Karpas-422 (cell line): ENCODE measurements around the gene PGAM2. TPM values are rescaled to one million over a fixed set of nuclear protein-coding genes. Genes with fewer than 3 reads are reported as not detected.

Experiments
- DNase-seq: peaks from one replicate; pipeline ENCODE4 v3.0.0-alpha.2; 2015
- H2AFZ ChIP-seq: fragments of 200-600 bp; sonication (generic); 2 replicates; pipeline ENCODE4 v1.6.1; 2014; ENCODE audit warnings: antibody characterized with exemption, low read length, mixed read lengths
- H3K27ac ChIP-seq: fragments of 200-600 bp; sonication (generic); 2 replicates; pipeline ENCODE4 v1.5.1; 2014; ENCODE audit warnings: mild to moderate bottlenecking, low read length, moderate library complexity
- H3K27me3 ChIP-seq: fragments of 200-600 bp; sonication (generic); 2 replicates; pipeline ENCODE4 v1.6.1; 2014; ENCODE audit warnings: low read length, mixed read lengths
- H3K36me3 ChIP-seq: fragments of 200-600 bp; sonication (generic); 2 replicates; pipeline ENCODE4 v1.6.1; 2014; ENCODE audit warnings: low read length, mixed read lengths; ENCODE audit not compliant: insufficient read depth
- H3K4me1 ChIP-seq: fragments of 200-600 bp; sonication (generic); 2 replicates; pipeline ENCODE4 v1.6.1; 2014; ENCODE audit warnings: mild to moderate bottlenecking, low read length, mixed read lengths
- H3K4me2 ChIP-seq: fragments of 200-600 bp; sonication (generic); 2 replicates; pipeline ENCODE4 v1.6.1; 2014; ENCODE audit warnings: low read length, low read depth, mild to moderate bottlenecking; ENCODE audit not compliant: poor library complexity, severe bottlenecking
- H3K4me3 ChIP-seq: fragments of 200-600 bp; sonication (generic); 2 replicates; pipeline ENCODE4 v1.5.1; 2014; ENCODE audit warnings: mild to moderate bottlenecking, antibody characterized with exemption, low read length, mixed read lengths
- H3K79me2 ChIP-seq: fragments of 200-600 bp; sonication (generic); 2 replicates; pipeline ENCODE4 v1.6.1; 2014; ENCODE audit warnings: mild to moderate bottlenecking, low read length, mixed read lengths
- H3K9ac ChIP-seq: fragments of 200-600 bp; sonication (generic); 2 replicates; pipeline ENCODE4 v1.6.0; 2014; ENCODE audit warnings: low read length
- H3K9me2 ChIP-seq: fragments of 200-600 bp; sonication (generic), shearing (Covaris generic); replicated peaks from 2 replicates; pipeline ENCODE4 v1.6.0; 2014; ENCODE audit warnings: mild to moderate bottlenecking, low read length, moderate library complexity; ENCODE audit not compliant: insufficient read depth
- H3K9me3 ChIP-seq: fragments of 300-700, 200-600 bp; sonication (generic); 2 replicates; pipeline ENCODE4 v1.6.1; 2014; ENCODE audit warnings: low read length, mixed read lengths
- H4K20me1 ChIP-seq: fragments of 200-600 bp; sonication (generic); 2 replicates; pipeline ENCODE4 v1.6.1; 2014; ENCODE audit warnings: mild to moderate bottlenecking, antibody characterized with exemption, low read length, low read depth; ENCODE audit not compliant: insufficient read depth
- total RNA-seq: library from RNA; depleted of rRNA; stranded (reverse); fragments of >200 nt; shearing (Covaris generic); gene quantifications from 2 replicates; pipeline ENCODE4 v1.2.3, GENCODE V29; 2014; ENCODE audit warnings: low replicate concordance

Gene PGAM2
- total RNA-seq, 1 experiment from 2014 or later = not detected

DNA sequence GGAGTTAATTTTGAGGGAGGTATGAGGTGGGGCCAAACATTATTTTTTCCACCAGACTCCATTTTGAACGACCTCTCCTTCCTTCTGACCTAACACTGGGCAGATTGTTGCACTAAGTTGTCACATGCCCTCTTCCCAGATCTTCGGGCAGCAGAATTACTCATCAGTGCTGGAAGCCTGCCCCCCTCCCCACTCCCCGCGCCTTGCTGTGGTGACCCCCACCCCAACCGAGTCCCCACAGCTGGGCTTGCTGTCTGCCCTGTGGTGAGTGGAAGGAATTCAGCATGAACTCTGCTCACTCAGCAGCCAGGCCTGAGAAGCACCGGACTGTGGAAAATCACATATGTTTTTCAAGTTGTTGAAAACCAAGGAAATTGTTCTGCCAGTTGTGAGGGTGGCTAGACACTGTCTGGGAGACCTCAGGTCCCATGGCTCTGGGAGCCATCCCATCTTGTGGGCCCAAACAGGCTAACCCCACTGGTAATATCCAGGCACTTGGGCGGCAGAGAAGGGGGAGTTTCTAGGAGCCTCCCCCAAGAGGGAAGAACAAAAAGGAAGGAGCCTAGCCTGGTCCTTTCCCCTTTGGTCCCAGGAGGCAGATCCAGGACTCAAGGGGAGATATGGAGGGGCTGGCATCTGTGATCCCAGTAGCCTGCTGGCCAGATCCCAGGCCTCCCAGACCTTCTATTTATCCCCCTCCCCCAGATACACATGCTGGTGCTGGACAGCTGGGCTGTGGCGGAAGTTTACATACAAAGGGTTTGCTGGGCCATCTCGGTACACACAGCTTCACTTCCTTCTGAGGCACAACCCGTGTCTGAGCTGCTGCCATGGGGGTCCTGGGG lies 35.3 kb upstream of the PGAM2 start:
- peak overlapping the region; percentile 35 for H3K4me2 ChIP-seq
- H3K4me3 ChIP-seq = no peak overlapping the region
- peak overlapping the region; percentile 79; the same call in 1 of the 2 replicates for H2AFZ ChIP-seq
- no peak for DNase-seq
- no peaks in the 10 kb centered on the region for H3K79me2 ChIP-seq
- H3K9ac ChIP-seq = peak overlapping the region; percentile 15
- H3K4me1 ChIP-seq = peaks cover 51% of the 10 kb centered on the region
- H3K9me2 ChIP-seq = no peaks in the 10 kb centered on the region
- no peaks in the 10 kb centered on the region for H3K27me3 ChIP-seq
- H4K20me1 ChIP-seq = no peaks in the 10 kb centered on the region
- H3K9me3 ChIP-seq = no peaks in the 10 kb centered on the region
- H3K27ac ChIP-seq = peak overlapping the region; percentile 53; the same call in 1 of the 2 replicates
- H3K36me3 ChIP-seq = no peaks in the 10 kb centered on the region

DNA sequence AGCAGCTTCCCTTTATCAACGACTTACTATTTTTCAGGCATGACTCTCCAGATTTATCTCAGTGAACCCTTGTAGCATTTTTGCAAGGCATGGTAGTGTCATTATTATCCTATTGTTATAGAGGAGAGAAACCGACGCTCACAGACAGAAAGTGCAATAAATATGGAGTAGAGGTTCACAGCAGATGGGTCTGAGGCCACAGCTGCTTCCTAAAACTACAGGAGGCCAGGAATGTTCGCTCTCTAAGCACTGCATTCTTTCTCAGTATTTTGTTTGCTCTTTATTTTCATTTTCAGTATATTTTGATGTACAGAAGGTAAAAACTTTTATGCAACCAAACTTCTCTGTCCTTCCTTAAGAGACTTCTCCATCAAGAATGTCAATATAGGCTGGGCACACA lies 34.3 kb upstream of the PGAM2 start:
- Histone ChIP-seq H3K4me2 (no peak overlapping the region), H3K79me2 (no peaks in the 10 kb centered on the region)

DNA sequence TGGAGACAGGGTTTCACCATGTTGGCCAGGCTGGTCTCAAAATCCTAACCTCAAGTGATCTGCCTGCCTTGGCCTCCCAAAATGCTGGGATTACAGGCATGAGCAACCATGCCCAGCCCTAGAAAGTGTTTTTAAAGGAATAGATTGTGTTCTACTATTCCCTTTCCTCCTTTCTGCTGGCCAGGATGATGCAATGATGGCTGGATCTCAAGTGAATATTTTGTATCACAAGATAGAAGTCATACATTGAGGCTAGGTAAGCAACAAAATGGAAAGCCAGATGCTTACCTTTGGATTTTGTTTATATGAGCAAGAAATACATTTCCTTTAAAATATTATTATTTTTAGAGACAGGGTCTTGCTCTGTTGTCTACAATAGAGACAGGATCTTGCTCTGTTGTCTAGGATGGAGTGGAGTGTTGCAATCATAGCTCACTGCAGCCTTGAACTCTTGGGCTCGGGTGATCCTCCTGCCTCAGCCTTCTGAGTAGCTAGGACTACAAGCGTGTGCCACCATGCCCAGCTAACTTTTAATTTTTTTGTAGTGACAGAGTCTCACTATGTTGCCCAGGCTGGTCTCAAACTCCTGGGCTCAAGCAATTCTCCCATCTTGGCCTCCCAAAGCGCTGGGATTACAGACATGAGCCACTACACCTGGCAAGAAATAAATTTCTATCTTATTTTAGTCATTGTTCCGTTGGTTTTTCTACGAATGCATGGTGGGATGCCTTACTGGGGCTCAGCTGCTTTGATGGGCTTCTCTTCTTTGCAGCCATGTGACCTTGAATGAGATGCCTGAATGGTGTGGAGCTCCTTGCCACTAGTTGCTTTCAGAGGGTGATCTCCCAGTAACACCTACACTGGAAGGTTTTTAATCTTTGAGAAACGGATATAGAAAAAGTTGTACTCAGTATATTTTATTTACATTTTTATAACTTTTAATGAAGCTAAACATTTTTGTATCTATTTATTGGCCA lies 33.0 kb upstream of the PGAM2 start:
- Histone ChIP-seq H2AFZ (no peak overlapping the region), H3K27ac (peak overlapping the region; percentile 95), H3K9me2 (no peaks in the 10 kb centered on the region), H4K20me1 (no peaks in the 10 kb centered on the region), H3K4me1 (peaks cover 63% of the 10 kb centered on the region), H3K4me2 (peak overlapping the region; percentile 50), H3K4me3 (peak overlapping the region; percentile 32; the same call in 1 of the 2 replicates), H3K36me3 (no peaks in the 10 kb centered on the region), H3K9ac (peak overlapping the region; percentile 65), H3K27me3 (no peaks in the 10 kb centered on the region), H3K79me2 (no peaks in the 10 kb centered on the region), H3K9me3 (no peaks in the 10 kb centered on the region)
- no peak for DNase-seq

More for the DNA sequence above, 34.3 kb upstream of the PGAM2 start:
- no peak overlapping the region for H3K4me3 ChIP-seq
- no peak overlapping the region for H2AFZ ChIP-seq
- H3K4me1 ChIP-seq = peaks cover 57% of the 10 kb centered on the region
- no peak for DNase-seq
- no peaks in the 10 kb centered on the region for H3K9me2 ChIP-seq
- H3K9ac ChIP-seq = no peak overlapping the region
- H3K36me3 ChIP-seq = no peaks in the 10 kb centered on the region
- H3K27ac ChIP-seq = peak overlapping the region; percentile 54; the same call in 1 of the 2 replicates
- no peaks in the 10 kb centered on the region for H3K27me3 ChIP-seq
- H3K9me3 ChIP-seq = no peaks in the 10 kb centered on the region
- no peaks in the 10 kb centered on the region for H4K20me1 ChIP-seq

DNA sequence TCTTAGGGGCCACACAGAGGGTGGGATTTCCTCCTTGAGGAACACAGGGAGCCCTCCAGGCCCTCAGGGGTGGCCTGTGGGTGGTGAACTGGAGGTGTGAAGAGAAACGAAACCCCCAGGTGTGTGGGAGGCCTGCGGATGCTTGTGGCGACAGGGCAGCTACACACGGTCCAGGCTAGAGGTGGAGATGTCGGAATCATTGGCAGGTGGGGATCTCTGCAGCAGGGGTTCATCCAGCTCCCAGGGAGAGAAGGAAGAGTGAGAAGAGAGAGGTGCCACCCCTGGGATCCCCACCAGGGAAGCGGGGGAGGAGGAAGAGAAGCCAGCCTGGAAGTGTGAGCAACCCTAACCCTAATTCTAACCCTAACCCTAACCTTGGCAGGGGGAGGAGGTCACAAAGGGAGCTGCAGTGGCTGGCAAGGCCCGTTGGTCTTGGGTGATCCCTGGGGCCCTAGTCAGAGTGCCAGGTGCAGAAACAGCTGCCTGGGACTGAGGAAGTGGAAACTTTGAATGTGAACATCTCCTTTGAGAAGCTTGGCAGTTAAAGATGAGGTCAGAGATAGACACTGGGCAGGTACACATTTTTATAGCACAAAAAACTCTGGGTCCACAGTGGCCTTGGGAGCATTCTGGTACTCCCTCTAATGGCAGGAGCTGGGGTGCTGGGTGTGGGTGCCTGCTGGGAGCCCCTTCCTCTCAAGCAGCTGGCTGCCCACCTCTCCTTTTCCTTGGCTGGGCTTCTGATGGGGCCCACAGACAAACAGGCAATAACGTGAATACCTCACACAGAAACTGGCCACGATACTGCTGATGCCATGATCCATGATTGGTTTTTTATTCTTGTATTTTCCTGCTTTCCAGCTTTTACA lies 31.9 kb upstream of the PGAM2 start:
- peak overlapping the region; percentile 95 for H3K27ac ChIP-seq
- H2AFZ ChIP-seq = no peak overlapping the region
- H3K9me3 ChIP-seq = no peaks in the 10 kb centered on the region
- H3K79me2 ChIP-seq = no peaks in the 10 kb centered on the region
- H3K36me3 ChIP-seq = no peaks in the 10 kb centered on the region
- H3K9me2 ChIP-seq = no peaks in the 10 kb centered on the region
- peak; percentile 94 for DNase-seq
- H3K4me2 ChIP-seq = peak overlapping the region; percentile 50
- H3K4me1 ChIP-seq = peaks cover 63% of the 10 kb centered on the region
- peak overlapping the region; percentile 32; the same call in 1 of the 2 replicates for H3K4me3 ChIP-seq
- peak overlapping the region; percentile 65 for H3K9ac ChIP-seq
- no peaks in the 10 kb centered on the region for H4K20me1 ChIP-seq
- no peaks in the 10 kb centered on the region for H3K27me3 ChIP-seq

DNA sequence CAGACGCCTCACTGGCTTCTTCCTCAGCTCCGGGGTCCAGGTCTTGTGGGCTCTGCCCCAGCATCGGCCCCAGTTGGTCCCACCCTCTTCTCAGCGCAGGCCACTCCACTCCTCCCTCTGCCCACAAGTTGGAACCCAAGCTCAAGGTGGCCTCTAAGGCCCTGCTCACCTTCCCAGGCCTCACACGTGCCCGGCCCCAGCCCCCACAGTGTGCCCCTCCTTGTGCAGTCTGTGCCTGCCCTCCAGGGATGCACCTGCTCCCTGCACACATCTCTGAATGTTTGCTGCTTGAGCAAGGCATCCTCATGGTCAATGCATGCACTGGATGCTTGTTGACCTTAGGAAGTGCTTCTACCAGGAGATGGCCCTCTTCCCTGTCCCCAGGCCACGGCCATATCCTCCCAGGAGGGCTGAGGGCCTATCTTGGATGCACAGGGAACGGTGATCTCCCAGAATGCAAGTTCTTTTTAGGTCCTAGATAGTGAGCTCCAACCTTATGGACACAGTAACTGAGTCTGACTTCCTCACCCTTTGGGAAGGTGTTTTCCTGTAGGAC lies 31.0 kb upstream of the PGAM2 start:
- no peak for DNase-seq
- no peaks in the 10 kb centered on the region for H4K20me1 ChIP-seq
- peak overlapping the region; percentile 95 for H3K27ac ChIP-seq
- H3K9me2 ChIP-seq = no peaks in the 10 kb centered on the region
- H3K79me2 ChIP-seq = no peaks in the 10 kb centered on the region
- H3K27me3 ChIP-seq = no peaks in the 10 kb centered on the region
- no peak overlapping the region for H2AFZ ChIP-seq
- H3K4me3 ChIP-seq = peak overlapping the region; percentile 30; the same call in 1 of the 2 replicates
- peak overlapping the region; percentile 57 for H3K9ac ChIP-seq
- peak overlapping the region; percentile 50 for H3K4me2 ChIP-seq
- no peaks in the 10 kb centered on the region for H3K9me3 ChIP-seq
- no peaks in the 10 kb centered on the region for H3K36me3 ChIP-seq
- H3K4me1 ChIP-seq = peaks cover 57% of the 10 kb centered on the region

DNA sequence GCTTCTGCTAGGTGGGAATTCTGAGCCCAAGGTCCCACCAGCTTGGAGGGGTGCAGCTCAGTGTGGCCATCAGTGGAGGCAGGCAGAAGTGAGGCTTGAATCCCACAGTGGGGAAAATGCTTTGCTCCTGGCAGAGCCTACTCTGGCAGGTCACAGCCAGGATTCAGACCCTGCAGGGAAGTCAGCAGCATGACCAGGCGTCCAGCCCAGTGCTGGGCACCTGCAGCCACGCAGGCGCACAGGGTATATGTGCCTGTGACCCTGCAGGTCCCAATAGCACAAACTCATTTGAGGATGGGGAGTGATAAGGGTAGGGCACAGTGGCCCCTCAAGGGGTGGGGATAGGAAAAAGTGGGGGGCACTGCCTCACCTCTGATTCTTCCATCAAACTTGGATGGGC lies 30.4 kb upstream of the PGAM2 start:
- Histone ChIP-seq H3K9me2 (no peaks in the 10 kb centered on the region), H3K27me3 (no peaks in the 10 kb centered on the region), H3K79me2 (no peaks in the 10 kb centered on the region), H3K27ac (peak overlapping the region; percentile 95), H4K20me1 (no peaks in the 10 kb centered on the region), H3K9me3 (no peaks in the 10 kb centered on the region), H3K4me1 (peaks cover 51% of the 10 kb centered on the region), H2AFZ (no peak overlapping the region), H3K9ac (peak overlapping the region; percentile 57), H3K36me3 (no peaks in the 10 kb centered on the region), H3K4me3 (no peak overlapping the region), H3K4me2 (peak overlapping the region; percentile 40)
- DNase-seq = no peak

DNA sequence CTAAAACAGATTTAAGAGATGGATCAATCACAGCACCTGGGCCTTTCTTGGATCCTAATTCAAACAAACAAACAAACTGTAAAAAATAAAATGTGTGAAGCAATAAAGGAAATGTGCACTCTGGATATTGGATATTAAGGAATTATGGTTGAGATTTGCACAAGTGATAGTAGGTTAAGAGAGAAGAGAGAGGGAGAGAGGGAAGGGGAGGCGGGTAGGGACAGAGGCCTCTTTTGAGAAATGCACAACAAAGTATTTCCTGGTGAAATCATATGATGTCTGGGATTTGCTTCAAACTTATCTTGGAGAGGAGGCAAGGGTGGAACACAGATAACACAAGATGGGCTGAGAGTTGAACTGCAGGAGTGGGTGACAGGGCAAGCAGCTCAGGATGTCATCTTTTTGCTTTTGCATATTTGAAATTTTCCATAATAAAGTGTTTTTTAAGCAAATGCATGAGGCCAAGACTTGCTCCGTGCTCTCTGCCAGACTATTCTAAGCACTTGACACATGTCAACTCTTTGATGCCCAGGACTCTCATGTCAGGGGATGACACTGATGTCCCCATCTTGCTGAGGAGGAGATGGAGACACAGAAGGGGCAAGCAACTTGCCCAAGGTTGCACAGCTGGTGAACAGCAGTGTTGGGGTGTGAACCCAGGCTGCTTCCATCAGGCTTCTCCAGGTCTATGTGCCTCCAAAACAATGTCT lies 29.7 kb upstream of the PGAM2 start:
- peaks cover 45% of the 10 kb centered on the region for H3K4me1 ChIP-seq
- no peak overlapping the region for H2AFZ ChIP-seq
- H3K4me2 ChIP-seq = peak overlapping the region; percentile 40
- H3K27ac ChIP-seq = peak overlapping the region; percentile 95
- H3K27me3 ChIP-seq = no peaks in the 10 kb centered on the region
- H3K9me3 ChIP-seq = no peaks in the 10 kb centered on the region
- H3K9ac ChIP-seq = peak overlapping the region; percentile 57
- no peaks in the 10 kb centered on the region for H4K20me1 ChIP-seq
- H3K36me3 ChIP-seq = no peaks in the 10 kb centered on the region
- no peaks in the 10 kb centered on the region for H3K9me2 ChIP-seq
- no peak overlapping the region for H3K4me3 ChIP-seq
- no peaks in the 10 kb centered on the region for H3K79me2 ChIP-seq
- DNase-seq = peak; percentile 71
